ENCODE results near the gene TMEM229A. TPM values are rescaled to one million over a fixed set of nuclear protein-coding genes. Genes with fewer than 3 reads are reported as not detected.
"Not testable (repeated sequence)": the region's sequence is repeated elsewhere in the genome, so short reads cannot be mapped to it uniquely, and the experiment has no call there.

Gene TMEM229A
- 0.06 TPM in 1 of 2 replicates, not detected in the other for polyA plus RNA-seq (2014; cell fraction: cytosol; rRNA removed)
- 0.13 TPM in 1 of 2 replicates, not detected in the other for polyA plus RNA-seq (2014; cell fraction: nucleus; rRNA removed)

- peak; percentile 82 for DNase-seq (ENCODE audit: low spot score)
Observed at GRCh38 chr7:124032369-124033094, at the start of gene TMEM229A. TSS of gene TMEM229A (minus strand) at chr7:124033067. CDS start at chr7:124033003, 64 bp downstream.

DNA sequence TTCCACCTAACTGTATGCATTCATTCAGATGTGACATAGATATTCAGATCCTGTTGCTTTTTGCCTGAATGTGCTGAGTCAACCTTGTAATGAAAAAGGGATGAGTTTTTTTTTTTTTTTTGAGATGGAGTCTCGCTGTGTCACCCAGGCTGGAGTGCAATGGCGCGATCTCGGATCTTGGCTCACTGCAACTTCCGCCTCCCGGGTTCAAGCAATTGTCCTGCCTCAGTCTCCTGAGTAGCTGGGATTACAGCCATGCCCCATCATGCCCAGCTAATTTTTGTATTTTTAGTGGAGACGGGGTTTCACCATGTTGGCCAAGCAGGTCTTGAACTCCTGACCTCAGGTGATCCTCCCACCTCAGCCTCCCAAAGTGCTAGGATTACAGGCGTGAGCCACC is 49.4 kb upstream of the TMEM229A start:
- not testable (repeated sequence) for DNase-seq (ENCODE audit: low spot score)

DNA sequence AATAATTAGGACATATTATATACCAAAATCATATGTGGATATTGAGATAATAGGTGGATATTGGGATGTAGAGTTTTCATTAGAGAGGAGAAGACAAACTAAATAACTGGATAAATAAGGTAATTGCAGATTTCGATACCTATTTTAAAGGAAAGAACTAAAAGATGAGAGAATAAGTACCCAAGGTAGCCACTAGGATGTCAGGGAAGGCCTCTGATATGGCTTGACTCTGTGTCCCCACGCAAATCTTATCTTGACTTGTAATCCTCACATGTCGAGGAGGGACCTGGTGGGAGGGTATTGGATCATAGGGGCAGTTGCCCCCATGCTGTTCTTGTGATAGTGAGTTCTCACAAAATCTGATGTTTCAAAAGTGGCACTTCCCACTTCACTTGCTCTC is 44.7 kb upstream of the TMEM229A start:
- no peak for DNase-seq (ENCODE audit: low spot score)

DNA sequence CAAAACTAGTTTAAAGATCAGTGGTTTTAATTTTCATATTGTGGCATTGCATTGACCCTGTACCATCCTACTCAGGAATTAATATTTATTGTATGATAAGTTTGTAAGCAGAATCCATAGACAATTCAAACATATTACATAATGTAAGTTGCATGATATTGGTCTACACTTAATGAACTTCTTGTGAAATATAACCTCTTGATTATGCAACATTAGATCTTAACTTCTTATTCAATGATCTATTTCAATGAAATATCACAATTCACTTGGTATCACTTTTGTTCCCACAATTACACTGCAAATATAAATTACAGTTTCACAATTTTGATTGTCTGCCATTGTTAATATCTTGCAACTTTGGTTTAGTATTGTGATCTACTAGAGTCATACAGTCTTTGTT is 44.0 kb upstream of the TMEM229A start:
- no peak for DNase-seq (ENCODE audit: low spot score)

- DNase-seq (ENCODE audit: low spot score) = peak; percentile 20
Observed at GRCh38 chr7:124074007-124074406, 41.1 kb upstream of the TMEM229A start.

GRCh38 chr7:124073310-124073645 is 40.4 kb upstream of the TMEM229A start:
- no peak for DNase-seq (ENCODE audit: low spot score)

GRCh38 chr7:124072603-124073309 is 39.9 kb upstream of the TMEM229A start:
- no peak for DNase-seq (ENCODE audit: low spot score)

DNA sequence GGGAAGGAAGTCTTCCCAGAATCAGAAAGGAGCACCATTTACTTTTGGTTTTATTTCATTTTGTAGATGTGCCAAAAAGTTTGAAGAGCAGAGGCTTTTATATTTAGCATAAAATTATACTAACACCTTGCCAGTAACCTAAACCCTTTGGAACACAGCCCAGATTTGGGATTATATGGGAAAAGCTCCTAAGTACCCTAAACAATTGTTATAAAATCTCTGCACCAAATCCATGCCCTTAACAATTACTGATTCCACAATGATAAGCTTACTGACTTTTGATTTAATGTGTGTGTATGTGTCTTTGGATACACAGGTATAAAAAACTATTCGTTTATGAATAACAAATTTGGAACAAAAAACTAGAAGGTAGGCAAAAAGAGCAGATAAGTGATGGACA is 39.0 kb upstream of the TMEM229A start:
- DNase-seq (ENCODE audit: low spot score) = no peak

DNA sequence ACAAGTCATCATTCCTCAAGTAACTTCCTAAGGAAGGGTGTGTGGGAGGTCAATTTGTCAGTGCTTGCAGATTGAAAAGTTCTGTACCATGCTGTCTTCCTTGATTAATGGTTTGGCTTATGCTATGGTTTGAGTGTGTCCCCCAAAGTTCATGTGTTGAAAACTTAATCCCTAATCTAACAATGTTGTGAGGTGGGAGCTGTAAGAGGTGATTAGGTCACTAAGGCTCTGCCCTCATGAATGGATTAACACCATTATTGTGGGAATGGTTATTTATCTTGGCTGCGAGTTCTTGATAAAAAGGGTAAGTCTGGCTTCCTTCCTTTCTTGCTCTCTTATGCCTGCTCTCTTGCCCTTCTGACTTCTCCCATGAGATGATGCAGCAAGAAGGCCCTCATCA is 29.3 kb upstream of the TMEM229A start:
- no peak for DNase-seq (ENCODE audit: low spot score)

DNA sequence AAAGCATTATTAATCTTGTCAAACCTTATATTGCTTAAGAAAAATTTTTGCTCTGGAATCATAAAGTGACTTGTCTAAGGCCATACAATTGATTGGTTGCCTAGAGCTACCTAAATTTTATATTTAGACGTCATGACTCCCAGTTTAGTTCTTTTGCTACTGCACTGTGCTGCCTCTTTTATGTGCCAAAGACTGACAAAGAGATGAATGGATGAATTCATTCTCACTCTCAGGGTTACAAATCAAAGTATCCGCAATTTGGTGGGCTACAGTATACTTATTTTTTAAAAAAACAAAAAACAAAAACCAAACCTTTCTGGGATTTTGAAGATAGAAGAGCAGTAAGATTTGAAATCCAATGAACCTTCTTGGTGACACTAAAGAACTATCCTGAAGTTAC is 27.7 kb upstream of the TMEM229A start:
- no peak for DNase-seq (ENCODE audit: low spot score)

DNA sequence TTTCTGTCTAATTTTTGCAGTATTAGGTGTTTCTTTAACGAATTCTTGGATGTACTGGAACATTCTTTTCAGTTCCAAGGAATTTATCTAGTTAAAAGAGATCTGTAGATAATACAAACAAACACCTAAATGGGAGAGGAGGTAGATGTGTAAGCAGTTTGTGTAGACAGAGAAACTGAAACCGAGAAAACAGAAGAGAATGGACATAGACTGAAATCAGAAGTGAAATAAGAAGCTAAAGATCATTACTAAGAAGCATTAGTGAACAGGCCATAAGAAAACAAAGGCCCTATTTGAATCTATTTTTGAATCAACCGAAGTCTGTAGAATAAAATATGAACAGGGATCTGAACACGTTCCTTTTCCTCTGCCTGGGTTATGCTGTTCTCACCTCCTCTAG is 26.5 kb upstream of the TMEM229A start:
- no peak for DNase-seq (ENCODE audit: low spot score)

DNA sequence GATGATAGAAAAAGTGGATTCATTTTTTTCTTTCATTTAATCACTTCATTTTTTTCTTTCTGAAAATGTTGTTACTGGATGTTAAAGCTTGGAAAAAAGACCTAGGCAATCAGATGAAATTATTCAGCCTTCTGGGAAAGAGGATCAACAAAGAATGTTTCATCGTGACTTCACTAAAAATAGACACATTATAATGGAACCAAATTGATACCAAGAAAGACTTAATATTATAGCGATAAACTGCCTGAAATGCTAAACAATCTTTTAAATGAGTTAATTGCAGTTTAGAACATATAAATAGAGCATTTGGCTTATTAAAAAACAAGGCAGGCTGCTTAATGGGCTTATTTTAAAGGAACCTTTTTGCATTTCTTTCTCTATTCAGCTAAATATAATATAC is 25.6 kb upstream of the TMEM229A start:
- DNase-seq (ENCODE audit: low spot score) = no peak

- DNase-seq (ENCODE audit: low spot score) = no peak
Observed at GRCh38 chr7:124057872-124058271, 25.0 kb upstream of the TMEM229A start.

GRCh38 chr7:124056234-124056633 is 23.4 kb upstream of the TMEM229A start:
- no peak for DNase-seq (ENCODE audit: low spot score)

DNA sequence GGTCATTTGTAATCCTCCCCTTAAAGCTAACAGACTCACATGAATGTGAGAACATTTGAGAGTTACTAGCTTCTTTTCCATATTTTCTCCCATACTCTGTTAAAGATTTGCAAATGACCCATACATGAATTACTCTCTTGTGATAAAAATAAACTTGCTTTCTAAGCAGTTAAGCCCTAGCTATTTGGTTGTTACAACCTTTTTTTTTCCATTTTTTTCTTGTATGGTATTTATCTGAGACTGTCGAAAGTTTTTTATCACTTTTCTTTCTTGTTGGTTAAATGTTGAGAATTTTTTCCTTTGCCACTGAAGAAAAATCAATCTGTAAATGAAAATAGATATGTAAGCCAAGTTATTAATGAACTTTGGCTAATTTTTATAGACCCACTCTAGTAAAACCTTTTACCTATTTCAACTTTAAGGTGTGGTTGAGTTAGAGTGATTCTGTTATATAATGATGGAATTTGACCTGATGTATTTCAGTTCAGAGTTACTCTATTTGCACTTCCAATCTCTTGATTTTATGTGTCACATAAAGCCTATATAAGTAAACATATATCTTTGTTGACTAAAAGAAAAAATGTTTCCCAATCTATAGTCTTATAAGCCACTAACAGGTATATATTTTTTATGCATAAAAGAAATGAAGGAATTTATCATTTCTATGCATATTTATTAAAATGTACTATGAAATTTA is 19.0 kb upstream of the TMEM229A start:
- no peak for DNase-seq (ENCODE audit: low spot score)

- DNase-seq (ENCODE audit: low spot score) = no peak
Observed at GRCh38 chr7:124042826-124043225, 10.0 kb upstream of the TMEM229A start.

DNA sequence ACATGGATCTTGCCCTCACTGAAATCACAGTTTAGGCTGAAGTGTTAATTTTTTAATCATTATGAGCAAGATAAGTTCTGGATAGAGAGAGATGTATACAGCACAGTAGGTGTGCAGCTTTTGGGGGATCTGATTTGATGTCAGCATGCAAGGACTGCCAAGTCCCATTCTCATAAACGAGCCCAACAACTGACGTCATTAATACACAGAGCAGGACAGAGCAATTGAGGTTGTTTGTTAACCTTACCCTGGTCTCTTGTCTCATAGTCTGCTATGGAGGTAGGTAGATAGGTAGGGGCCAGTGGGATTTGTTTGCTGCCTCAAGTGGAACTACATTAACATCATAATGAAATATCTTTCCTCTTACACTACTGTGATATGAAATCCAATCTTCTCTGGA is 8.6 kb upstream of the TMEM229A start:
- no peak for DNase-seq (ENCODE audit: low spot score)

DNA sequence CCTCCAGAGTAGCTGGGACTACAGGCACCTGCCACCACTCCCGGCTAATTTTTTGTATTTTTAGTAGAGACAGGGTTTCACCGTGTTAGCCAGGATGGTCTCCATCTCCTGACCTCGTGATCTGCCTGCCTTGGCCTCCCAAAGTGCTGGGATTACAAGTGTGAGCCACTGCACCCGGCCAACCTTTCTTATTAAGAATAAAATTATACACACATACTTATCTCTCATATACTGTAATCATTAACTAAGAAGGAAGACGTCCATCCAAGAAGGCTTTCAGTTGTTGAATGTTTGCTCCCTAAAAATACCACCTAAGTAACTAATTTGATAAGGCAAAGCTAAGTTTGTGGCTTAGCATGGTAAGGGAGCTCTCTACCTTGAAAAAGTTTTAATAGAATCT is 5.0 kb upstream of the TMEM229A start:
- DNase-seq (ENCODE audit: low spot score) = not testable (repeated sequence)

- no peak for DNase-seq (ENCODE audit: low spot score)
Observed at GRCh38 chr7:124035706-124036105, 2.8 kb upstream of the TMEM229A start.

DNA sequence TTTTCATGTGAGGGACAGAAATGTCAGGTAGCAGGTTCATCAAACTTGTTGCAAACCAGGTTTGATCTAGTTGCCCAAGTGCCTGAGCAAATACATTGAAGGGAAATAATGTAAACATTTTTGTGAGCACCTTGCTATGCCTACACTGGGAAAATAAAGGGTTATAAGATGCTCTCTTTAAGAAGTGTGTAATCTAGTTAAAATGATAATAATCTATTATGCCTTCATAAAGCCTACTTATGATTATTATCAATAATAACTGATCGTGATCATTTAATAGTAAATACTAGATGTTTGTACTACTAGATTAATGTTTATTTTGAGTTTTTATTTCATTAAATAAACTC is 1.9 kb upstream of the TMEM229A start:
- DNase-seq (ENCODE audit: low spot score) = no peak

DNA sequence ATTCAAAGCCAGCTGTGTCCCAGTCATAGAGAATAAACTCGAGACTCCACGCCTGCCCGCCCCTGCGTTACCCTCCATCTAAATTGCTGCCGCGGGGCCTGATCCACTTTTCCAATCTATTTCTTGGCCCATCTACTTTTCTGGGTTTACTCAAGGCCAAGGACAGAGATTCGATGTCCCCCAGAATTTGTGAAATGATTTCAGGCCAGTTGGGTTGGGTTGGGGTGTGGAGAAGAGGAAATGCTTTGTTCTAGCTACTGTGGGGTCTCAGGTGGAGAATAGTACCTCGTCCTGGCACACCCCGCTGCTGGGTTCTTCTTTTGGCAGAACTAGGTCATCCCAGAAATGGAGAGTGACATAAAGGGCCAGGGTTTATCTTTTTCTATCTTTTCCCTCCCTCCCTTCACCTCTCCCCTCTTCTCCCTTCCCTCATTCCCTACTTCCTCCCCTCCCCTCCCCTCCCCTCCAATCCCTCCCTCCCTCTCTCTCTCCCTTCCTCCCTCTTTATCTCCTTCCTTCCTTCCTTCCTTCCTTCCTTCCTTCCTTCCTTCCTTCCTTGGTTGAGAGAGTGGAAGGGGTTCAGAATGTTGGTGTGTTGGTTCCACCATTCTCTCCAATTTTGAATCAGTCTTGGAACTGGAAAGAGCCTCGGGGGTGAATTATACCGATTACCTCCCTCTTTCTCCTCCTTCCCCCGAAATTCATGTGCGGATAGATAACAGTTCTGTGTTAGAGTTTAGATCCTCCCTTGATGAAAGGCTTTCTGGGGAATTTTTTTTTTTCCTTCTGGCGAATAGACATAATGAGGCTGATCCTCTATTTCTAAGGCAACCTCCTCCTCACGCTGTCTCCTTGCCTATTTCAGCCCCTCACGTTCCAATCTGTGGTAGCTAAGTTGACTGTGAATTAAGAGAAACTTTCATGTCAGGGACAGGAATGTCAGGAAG is 1.2 kb upstream of the TMEM229A start:
- DNase-seq (ENCODE audit: low spot score) = no peak
